Activated naive CD4-positive, alpha-beta T cell treated with anti-CD3 and anti-CD28 coated beads, Interleukin-2, amount 50 U/mL, for 16 hours (primary cell): Measurements from ENCODE around the gene HEPACAM2.

Experiments
- DNase-seq: peaks from one replicate; pipeline ENCODE4 v3.0.0-alpha.2; 2020

The HEPACAM2 gene

DNA sequence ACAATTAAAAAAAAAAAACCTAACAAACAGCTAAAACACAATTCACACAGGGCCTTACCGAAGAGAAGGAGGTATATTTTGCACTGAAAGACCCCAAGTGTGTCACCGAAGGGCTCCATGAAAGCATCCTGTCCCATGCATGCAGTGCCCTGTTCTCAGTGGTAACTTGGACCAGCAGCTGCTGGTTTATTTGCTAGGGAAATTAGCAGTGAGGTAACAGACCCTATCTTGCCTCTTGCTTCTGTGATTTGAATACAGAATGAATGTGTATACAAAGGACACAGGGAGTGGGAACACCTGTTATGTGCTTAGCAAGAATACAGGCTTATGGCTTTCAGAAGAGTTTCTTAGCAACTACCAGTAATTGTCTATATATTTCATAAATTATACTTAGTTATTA is at the start of gene HEPACAM2:
Gene HEPACAM2, minus strand, starts transcription at position 160 of the 400 bp plus-strand sequence.
- no peak for DNase-seq

- no peak for DNase-seq
Observed at GRCh38 chr7:93265220-93265619, 39.0 kb upstream of the HEPACAM2 start.

DNA sequence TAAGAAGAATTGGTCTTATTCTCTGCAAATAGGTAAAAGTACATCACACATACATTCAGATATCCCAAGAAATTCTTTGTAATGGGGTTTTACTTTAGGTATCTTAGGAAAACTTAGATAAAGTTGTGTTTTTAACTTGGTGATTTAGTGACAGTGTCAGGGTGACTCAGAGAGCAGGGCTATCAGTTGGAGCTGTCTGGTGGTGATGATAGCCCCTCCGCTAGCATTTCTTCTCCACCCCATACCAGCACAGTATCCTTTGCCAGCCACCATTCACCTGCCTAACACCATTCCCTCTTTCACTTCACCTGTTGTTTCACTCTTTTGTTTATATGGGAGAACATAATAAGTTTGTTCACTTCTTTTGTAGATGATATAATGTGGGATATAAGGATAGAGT is 36.3 kb upstream of the HEPACAM2 start:
- no peak for DNase-seq

DNA sequence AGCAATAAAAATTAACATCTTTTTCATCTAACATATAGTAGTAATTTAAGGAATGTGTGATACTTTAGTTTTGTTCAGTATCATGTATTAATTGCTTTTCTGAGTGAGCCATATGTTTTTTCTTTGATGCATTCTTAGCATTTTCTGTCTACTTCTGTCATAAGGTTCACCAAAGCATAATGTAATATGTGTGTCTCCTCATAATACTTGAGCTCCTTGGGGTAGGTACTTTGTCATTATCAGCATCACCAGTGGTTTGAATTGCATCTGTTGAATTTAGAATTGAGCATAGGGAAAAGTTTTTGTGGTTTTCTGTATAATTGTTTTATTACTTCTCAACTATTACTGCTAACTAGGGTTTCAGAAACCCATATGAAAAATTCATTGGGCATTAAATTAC is 32.4 kb upstream of the HEPACAM2 start:
- DNase-seq: no peak

- DNase-seq: no peak
Observed at GRCh38 chr7:93249491-93250148, 23.4 kb upstream of the HEPACAM2 start.

GRCh38 chr7:93245525-93246432 is 19.5 kb upstream of the HEPACAM2 start:
- DNase-seq: no peak

DNA sequence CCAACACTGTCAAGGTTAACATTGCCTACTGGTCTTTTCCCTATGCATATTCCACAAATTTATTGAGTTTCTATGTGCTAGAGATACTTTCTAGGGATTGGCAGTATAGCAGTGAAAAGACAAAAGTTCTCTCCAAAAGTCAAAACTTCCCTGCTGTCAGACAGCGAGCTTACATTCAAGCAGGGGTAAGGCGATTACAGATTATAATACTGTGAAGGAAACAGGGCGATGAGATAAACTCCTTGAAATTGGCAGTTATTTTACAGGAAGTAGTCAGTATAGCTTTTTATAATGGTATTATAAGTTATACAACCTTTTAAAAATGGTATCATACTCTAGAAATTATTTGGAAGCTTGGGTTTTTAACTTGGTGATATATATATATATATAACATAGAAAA is 15.8 kb upstream of the HEPACAM2 start:
- no peak for DNase-seq

- DNase-seq: no peak
Observed at GRCh38 chr7:93239824-93240223, 13.6 kb upstream of the HEPACAM2 start.

- no peak for DNase-seq
Observed at GRCh38 chr7:93238748-93239147, 12.5 kb upstream of the HEPACAM2 start.

DNA sequence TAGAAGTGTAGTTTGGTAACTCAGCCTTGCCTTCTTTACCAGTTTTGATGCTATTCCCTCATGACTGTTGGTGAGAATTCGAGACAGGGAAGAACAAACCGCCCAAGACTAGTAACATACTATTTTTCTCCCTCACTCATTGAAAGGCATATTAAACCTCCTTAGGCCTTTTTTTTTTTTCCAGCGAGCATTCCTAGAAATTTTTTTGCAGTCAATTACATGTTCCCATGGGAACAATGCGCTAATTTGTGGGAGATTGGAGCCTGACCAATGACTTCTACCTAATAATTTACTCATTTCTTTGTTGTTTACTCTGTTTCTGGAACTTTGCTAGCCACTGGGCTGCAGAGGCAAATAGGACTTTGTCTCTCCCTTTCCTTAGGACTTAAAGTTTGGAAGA is 11.9 kb upstream of the HEPACAM2 start:
- no peak for DNase-seq

- no peak for DNase-seq
Observed at GRCh38 chr7:93235541-93235940, 9.3 kb upstream of the HEPACAM2 start.

GRCh38 chr7:93232673-93233018 is 6.4 kb upstream of the HEPACAM2 start:
- no peak for DNase-seq

GRCh38 chr7:93231799-93232672 is 5.8 kb upstream of the HEPACAM2 start, which contains the start of gene VPS50:
Gene VPS50, plus strand, starts transcription at chr7:93232366. Its CDS starts 102 bp downstream, at chr7:93232468.
- DNase-seq: peak; percentile 89

GRCh38 chr7:93231259-93231658 is 5.0 kb upstream of the HEPACAM2 start:
- no peak for DNase-seq

DNA sequence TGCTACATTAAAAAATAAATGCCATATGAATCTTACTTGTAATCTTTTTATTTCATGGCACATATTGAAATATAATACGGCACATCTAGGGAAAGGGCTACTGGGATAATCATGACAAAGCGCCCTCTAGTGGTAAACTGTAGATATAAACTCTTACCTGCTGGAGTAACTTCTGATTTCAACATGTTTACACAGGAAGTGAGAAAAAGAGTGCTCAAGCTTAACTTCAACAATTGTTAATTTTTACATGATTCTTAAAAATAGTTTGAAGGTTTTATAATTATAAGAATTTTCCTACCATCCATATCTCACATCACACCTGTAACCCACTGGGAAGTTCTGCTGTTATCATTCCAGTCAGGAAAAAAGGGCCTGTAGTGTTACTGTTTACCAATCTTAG is 2.0 kb upstream of the HEPACAM2 start:
- no peak for DNase-seq

DNA sequence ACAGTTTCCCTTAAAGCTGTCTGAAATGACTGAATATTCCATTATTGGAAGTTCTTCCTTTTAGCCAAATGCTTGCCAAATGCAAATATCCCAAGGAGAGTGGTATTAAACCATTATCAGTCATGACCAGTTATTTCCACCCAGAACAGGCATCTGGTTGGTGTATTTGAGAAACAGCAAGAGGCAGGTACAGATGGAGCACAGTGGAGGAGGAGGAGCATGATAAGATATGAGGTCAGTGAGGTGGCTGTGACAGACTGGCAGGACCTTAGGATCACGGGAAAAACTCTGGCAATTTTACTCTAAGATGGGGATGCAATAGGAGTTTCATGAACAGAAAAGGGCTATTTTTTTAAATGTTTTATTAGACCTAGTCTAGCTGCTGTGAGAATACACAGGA is 6.4 kb downstream of the HEPACAM2 start:
- DNase-seq: no peak

GRCh38 chr7:93218997-93219827 is 7.1 kb downstream of the HEPACAM2 start:
- DNase-seq: no peak

- DNase-seq: no peak
Observed at GRCh38 chr7:93212881-93213280, 13.4 kb downstream of the HEPACAM2 start.

- no peak for DNase-seq
Observed at GRCh38 chr7:93211228-93211818, 14.9 kb downstream of the HEPACAM2 start.

- no peak for DNase-seq
Observed at GRCh38 chr7:93205046-93205445, 21.2 kb downstream of the HEPACAM2 start.

- no peak for DNase-seq
Observed at GRCh38 chr7:93203496-93203895, 22.8 kb downstream of the HEPACAM2 start.
